Progenitor cell of endocrine pancreas (in vitro differentiated cells): ENCODE results near the gene ZFPL1. TPM values are rescaled to one million over a fixed set of nuclear protein-coding genes. Genes with fewer than 3 reads are reported as not detected.

Source experiments
- DNase-seq: peaks from one replicate; pipeline ENCODE4 v3.0.0; 2021; ENCODE audit warnings: low spot score; ENCODE audit not compliant: unreplicated experiment
- H3K27ac Mint-ChIP-seq: 2 replicates; pipeline ENCODE4 v1.8.0; 2021; ENCODE audit warnings: mild to moderate bottlenecking, moderate library complexity, mixed read lengths
- H3K27me3 Mint-ChIP-seq: 2 replicates; pipeline ENCODE4 v1.8.0; 2021; ENCODE audit warnings: mixed read lengths
- H3K36me3 Mint-ChIP-seq: 2 replicates; pipeline ENCODE4 v1.8.0; 2022; ENCODE audit warnings: mixed read lengths; ENCODE audit not compliant: insufficient read depth
- H3K4me1 Mint-ChIP-seq: 2 replicates; pipeline ENCODE4 v1.8.0; 2021; ENCODE audit warnings: low read depth, mixed read lengths
- H3K4me3 Mint-ChIP-seq: 2 replicates; pipeline ENCODE4 v1.8.0; 2021; ENCODE audit warnings: low read depth, mild to moderate bottlenecking, moderate library complexity, mixed read lengths
- H3K9me3 Mint-ChIP-seq: 2 replicates; pipeline ENCODE4 v1.8.0; 2021; ENCODE audit warnings: low read depth, mixed read lengths
- total RNA-seq: library from RNA; stranded (reverse); gene quantifications from 2 replicates; pipeline ENCODE4 v1.2.1, GENCODE V29; 2021
- TF ChIP-seq, protein P1 (sequence below): fragments of 200-600 bp; sonication (generic); IDR thresholded peaks from one replicate; pipeline ENCODE4 v1.5.0; 2021; ENCODE audit warnings: antibody characterized with exemption, mild to moderate bottlenecking; ENCODE audit not compliant: unreplicated experiment

Gene ZFPL1
- total RNA-seq, 1 donor from 2014 or later, result 43.3 TPM

DNA sequence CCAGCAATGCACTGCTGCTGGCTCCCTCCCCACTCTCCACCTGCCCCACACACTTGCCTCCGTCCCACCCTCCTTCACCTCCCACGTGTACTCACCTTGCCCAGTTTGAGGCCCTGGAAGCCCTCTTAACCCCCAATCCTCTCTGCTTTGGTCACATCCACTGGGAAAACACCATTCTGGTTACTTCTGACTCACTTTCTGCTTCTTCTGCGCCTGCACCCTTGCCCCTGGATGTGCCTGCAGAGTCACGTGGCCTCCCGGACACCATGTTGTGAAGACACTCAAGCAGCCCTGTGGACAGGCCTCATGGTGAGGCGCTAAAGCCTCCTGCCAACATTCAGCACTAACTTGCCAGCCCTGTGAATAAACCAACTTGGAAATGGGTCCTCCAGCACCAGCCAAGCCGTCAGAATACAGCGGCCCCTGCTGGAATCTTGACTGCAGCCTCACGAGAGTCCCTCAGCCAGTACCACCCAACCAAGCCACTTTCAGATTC lies 23.1 kb upstream of the ZFPL1 start:
- Mint-ChIP-seq H3K4me3 (no peak overlapping the region), H3K36me3 (no peaks in the 10 kb centered on the region), H3K4me1 (no peaks in the 10 kb centered on the region), H3K27me3 (no peaks in the 10 kb centered on the region), H3K27ac (no peak overlapping the region), H3K9me3 (no peaks in the 10 kb centered on the region)
- TF ChIP-seq, protein P1, sequence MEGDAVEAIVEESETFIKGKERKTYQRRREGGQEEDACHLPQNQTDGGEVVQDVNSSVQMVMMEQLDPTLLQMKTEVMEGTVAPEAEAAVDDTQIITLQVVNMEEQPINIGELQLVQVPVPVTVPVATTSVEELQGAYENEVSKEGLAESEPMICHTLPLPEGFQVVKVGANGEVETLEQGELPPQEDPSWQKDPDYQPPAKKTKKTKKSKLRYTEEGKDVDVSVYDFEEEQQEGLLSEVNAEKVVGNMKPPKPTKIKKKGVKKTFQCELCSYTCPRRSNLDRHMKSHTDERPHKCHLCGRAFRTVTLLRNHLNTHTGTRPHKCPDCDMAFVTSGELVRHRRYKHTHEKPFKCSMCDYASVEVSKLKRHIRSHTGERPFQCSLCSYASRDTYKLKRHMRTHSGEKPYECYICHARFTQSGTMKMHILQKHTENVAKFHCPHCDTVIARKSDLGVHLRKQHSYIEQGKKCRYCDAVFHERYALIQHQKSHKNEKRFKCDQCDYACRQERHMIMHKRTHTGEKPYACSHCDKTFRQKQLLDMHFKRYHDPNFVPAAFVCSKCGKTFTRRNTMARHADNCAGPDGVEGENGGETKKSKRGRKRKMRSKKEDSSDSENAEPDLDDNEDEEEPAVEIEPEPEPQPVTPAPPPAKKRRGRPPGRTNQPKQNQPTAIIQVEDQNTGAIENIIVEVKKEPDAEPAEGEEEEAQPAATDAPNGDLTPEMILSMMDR, result peak; percentile 27
- DNase-seq, result no peak

DNA sequence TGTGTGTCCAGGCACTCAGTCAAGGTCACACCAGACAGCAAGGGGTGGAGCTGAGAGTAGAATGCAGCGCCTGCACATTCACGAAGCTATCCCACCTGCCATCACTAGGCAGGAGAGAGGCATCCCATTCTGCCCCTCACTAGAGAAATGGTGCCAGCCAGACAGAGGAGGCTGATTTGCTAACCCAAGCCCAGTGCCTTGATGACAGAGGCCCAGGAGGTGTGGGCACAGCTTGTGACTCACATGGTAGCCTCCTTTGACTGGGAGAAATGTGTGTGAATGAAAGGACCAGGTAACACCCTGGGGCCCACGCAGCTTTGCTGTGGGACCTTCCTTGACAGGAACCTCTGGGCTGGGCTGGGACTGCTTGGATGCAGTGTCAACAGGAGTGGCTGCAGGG lies 20.5 kb upstream of the ZFPL1 start:
- no peaks in the 10 kb centered on the region for H3K4me1 Mint-ChIP-seq
- no peaks in the 10 kb centered on the region for H3K9me3 Mint-ChIP-seq
- TF ChIP-seq, protein P1, result no peak
- H3K4me3 Mint-ChIP-seq, result no peak overlapping the region
- H3K27ac Mint-ChIP-seq, result no peak overlapping the region
- no peaks in the 10 kb centered on the region for H3K36me3 Mint-ChIP-seq
- H3K27me3 Mint-ChIP-seq, result no peaks in the 10 kb centered on the region
- DNase-seq, result no peak

- H3K4me3 Mint-ChIP-seq, result no peak overlapping the region
- no peaks in the 10 kb centered on the region for H3K4me1 Mint-ChIP-seq
- H3K27me3 Mint-ChIP-seq, result no peaks in the 10 kb centered on the region
- TF ChIP-seq, protein P1, result no peak
- DNase-seq, result no peak
- H3K36me3 Mint-ChIP-seq, result no peaks in the 10 kb centered on the region
- H3K9me3 Mint-ChIP-seq, result no peaks in the 10 kb centered on the region
- H3K27ac Mint-ChIP-seq, result no peak overlapping the region
These were observed 19.2 kb upstream of the ZFPL1 start for GRCh38 chr11:65064847-65065240.

DNA sequence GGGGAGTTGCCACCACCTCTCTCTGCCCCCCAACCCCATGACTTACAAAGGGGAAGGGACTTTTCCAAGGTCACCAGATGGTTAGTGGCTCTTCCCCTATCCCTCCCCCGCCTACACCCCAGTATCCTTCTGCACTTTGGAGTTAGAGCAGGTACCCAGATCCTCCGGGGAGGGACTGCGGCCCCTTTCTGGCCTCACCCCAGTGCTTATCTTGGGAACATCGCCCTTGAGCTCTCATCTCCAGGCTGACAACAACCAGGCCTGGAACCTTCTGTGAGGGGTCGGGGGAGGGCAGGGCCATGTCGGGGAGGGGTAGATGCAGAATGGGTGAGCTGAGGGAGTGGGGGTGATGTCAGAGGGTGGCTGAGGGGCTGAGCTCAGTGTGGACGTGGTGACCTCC lies 18.2 kb upstream of the ZFPL1 start:
- H3K36me3 Mint-ChIP-seq, result no peaks in the 10 kb centered on the region
- H3K9me3 Mint-ChIP-seq, result no peaks in the 10 kb centered on the region
- H3K27me3 Mint-ChIP-seq, result no peaks in the 10 kb centered on the region
- TF ChIP-seq, protein P1, result no peak
- no peak for DNase-seq
- no peak overlapping the region for H3K27ac Mint-ChIP-seq
- H3K4me1 Mint-ChIP-seq, result no peaks in the 10 kb centered on the region
- no peak overlapping the region for H3K4me3 Mint-ChIP-seq

DNA sequence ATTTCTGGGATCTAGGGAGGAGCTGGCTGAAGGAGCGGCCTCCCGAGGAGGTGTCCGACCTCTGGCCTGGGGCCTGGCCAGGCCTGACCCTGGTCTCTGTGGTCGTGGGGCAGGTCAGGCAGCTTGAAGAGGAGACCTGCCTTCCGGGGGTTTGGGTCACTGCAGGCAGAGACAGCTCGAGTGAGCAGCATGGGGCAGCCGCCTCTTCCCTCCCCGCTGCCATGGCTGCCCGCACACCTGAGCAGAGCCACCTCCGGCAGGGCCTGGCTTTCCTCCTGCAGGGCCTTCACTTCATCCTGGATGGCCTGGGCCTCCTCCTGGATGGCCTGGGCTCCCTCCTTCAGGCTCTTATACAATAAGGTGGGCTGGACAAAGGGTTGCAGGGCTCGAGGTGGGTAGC lies 17.7 kb upstream of the ZFPL1 start:
- no peak for DNase-seq
- Mint-ChIP-seq H3K9me3 (no peaks in the 10 kb centered on the region), H3K36me3 (no peaks in the 10 kb centered on the region), H3K27ac (no peak overlapping the region), H3K4me3 (no peak overlapping the region), H3K27me3 (no peaks in the 10 kb centered on the region), H3K4me1 (no peaks in the 10 kb centered on the region)
- TF ChIP-seq, protein P1, result no peak
